Coronary artery (tissue), 2 donors: ENCODE data around the gene SUSD3.
A peak's percentile ranks its signal among the peaks of the same experiment; 100 is the strongest.
"Not testable (repeated sequence)": the region's sequence is repeated elsewhere in the genome, so short reads cannot be mapped to it uniquely, and the experiment has no call there.

Source experiments
- DNase-seq: peaks from one replicate; pipeline ENCODE4 v3.0.0-alpha.2; 2017; ENCODE audit warnings: low spot score
- H3K27ac ChIP-seq, 2 donors: fragments of 200-600 bp; sonication (generic); one replicate each; pipeline ENCODE4 v1.5.1; 2016 to 2019
- H3K4me3 ChIP-seq: fragments of 200-600 bp; sonication (generic); 2 replicates; pipeline ENCODE4 v1.5.1; 2016; ENCODE audit warnings: mild to moderate bottlenecking, moderate library complexity
- CTCF ChIP-seq: fragments of 200-600 bp; sonication (generic); IDR thresholded peaks from one replicate; pipeline ENCODE4 v1.5.1; 2019; ENCODE audit warnings: antibody characterized with exemption

SUSD3 gene

GRCh38 chr9:93112864-93113389 lies 54.4 kb downstream of the SUSD3 start:
- peak; percentile 64 for DNase-seq
- no peak for TF ChIP-seq CTCF
- H3K4me3 ChIP-seq, result no peak overlapping the region
- no peak overlapping the region for H3K27ac ChIP-seq

DNA sequence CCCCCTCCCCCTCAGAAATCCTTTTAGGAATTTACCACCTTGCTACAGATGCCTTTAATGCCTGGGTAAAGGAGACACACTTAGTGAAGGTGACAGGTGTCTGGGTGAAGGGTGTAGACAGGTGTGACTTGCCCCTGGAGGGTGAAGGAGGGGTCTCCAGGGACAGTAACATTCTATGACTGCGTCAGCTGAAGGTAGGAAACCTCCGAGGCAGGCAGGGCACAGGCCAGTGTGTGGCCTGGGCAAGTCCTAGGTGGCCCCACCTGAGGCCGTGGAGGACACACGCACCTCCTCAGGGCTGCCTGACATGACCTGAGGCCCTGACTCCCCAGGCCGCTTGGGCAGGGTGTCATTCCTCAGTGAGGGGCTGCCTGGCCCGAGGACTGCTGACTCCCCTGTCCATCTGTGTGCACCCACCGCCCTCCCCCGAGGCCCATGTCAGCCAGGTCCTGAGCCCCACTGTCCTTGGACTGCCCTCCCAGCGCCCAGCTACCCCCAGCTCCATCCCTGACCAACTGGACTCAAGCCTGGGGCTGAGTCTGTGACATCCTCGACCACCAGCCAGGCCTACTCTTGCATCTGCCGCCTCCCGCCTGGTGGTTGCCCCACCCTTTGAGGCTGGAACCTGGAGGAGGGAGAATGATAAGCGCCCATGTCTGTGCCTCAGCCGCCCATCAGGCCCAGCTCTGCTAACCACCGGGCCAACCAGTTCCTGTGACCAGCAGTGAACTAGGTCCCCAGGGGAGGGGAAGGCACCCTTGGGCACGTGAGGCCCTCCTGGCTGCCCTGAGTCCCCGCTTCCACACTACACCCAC lies 55.9 kb downstream of the SUSD3 start:
- H3K4me3 ChIP-seq, result no peak overlapping the region
- no peak overlapping the region for H3K27ac ChIP-seq
- TF ChIP-seq CTCF, result no peak
- peak; percentile 66 for DNase-seq

GRCh38 chr9:93114984-93115335 lies 56.5 kb downstream of the SUSD3 start:
- Histone ChIP-seq H3K27ac (no peak overlapping the region), H3K4me3 (no peak overlapping the region)
- DNase-seq, result no peak
- no peak for TF ChIP-seq CTCF

DNA sequence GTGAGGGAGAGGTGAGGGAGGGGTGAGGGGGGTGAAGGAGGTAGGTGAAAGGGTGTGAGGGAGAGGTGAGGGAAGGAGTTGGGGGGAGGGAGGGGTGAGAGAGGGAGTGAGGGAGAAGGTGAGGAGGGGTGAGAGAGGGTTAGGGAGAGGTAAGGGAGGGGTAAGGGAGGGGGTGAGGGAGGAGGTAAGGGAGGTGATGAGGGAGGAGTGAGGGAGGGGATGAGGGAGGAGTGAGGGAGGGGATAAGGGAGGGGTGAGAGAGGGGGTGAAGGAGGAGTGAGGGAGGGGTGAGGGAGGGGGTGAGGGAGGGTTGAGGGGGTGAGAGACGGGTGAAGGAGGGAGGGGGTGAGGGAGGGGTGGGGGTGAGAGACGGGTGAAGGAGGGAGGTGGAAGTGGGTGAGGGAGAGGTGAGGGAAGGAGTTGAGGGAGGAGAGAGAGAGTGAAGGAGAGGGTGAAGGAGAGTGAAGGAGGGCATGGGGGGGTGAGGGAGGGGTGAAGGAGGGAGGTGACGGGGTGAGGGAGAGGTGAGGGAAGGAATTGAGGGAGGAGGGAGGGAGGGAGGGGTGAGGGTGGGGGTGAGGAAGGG lies 57.1 kb downstream of the SUSD3 start:
- Histone ChIP-seq H3K4me3 (no peak overlapping the region), H3K27ac (peak overlapping the region in 1 of 2 donors; percentile 82)
- no peak for TF ChIP-seq CTCF
- DNase-seq, result no peak

DNA sequence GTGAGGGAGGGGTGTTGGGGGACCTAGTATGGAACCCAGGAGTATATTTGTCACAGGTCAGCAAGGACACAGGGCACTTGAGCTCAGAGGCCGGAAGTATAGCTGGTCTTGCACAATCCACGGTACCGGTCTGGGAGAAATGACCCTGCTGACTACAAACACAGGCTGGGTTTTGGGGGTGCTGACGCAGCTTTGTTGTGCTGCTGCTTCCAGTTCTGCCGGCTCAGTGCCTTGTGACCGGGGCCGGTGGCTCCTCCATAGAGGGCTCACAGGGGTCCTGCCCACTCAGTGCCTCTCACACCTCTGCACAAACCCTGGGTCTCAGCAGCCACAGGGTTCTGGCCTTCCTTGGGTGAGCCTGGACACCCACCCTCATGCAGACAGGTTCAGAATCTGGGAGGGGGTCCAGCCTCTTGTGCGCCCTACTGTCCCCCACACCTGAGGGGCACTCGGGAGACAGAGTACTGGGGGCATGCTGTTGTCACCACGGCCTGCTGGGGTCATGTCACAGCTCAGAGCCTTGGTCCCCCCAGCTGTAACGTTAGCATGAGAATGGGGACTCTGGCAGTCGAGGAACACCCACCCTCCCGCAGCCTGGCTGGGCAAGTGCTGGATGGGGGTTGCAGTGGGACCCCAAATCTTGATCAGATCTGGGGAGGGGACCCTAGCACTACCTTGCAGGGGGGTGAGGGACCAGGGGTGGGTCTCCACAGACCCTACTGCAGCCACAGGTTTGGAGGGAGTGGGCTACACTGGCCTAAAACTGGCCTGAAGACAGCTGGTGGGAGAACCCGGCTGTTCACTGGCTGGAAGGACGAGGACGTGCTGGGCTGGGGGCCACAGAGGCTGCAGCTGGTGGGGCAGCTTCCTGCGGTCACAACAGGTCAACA lies 57.8 kb downstream of the SUSD3 start:
- TF ChIP-seq CTCF, result no peak
- DNase-seq, result peak; percentile 82
- H3K27ac ChIP-seq, result peak overlapping the region; percentile 9 to 82
- no peak overlapping the region for H3K4me3 ChIP-seq

DNA sequence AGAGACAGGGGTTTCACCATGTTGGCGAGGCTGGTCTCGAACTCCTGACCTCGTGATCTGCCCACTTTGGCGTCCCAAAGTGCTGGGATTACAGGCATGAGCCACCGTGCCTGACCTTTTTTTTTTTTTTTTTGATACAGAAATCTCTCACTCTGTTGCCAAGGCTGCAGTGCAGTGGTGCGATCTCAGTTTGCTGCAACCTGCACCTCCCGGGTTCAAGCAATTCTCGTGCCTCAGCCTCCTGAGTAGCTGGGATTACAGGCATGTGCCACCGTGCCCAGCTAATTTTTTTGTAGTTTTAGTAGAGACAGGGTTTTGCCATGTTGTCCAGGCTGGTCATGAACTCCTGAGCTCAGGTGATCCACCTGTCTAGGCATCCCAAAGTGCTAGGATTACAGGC lies 59.0 kb downstream of the SUSD3 start:
- DNase-seq, H3K27ac ChIP-seq, H3K4me3 ChIP-seq: not testable (repeated sequence)
